ENCODE results near the gene GALNT11. TPM values are rescaled to one million over a fixed set of nuclear protein-coding genes. Genes with fewer than 3 reads are reported as not detected.
A peak's percentile ranks its signal among the peaks of the same experiment; 100 is the strongest.
"Not testable (repeated sequence)": the region's sequence is repeated elsewhere in the genome, so short reads cannot be mapped to it uniquely, and the experiment has no call there.

Gene GALNT11
- total and polyA plus RNA-seq, 4 experiments from 2014 or later: 19.1 to 36.5 (median 29.5) TPM

GRCh38 chr7:152074673-152075072, 49.2 kb downstream of the GALNT11 start:
- Mint-ChIP-seq H3K27ac (peak overlapping the region in 1 of 7 donors; percentile 10), H3K4me3 (no peak overlapping the region), H3K27me3 (no peaks in the 10 kb centered on the region), H3K9me3 (peaks cover 0 to 7% (median 3%) of the 10 kb centered on the region in 8 donors), H3K36me3 (peaks cover 0 to 12% of the 10 kb centered on the region in 2 donors), H3K4me1 (peaks cover 24 to 50% (median 35%) of the 10 kb centered on the region in 4 donors)
- Histone ChIP-seq H3K36me3 (ENCODE audit: insufficient read depth, low read length) (no peaks in the 10 kb centered on the region), H3K4me3 (ENCODE audit: low read length in 2 of 2) (no peak overlapping the region), H3K27ac (ENCODE audit: low read depth, low read length) (no peak overlapping the region), H3K27me3 (ENCODE audit: insufficient read depth, low read length) (no peaks in the 10 kb centered on the region), H3K9me3 (ENCODE audit: control insufficient read depth in 1 of 2, low read length in 2 of 2) (no peaks in the 10 kb centered on the region), H3K4me1 (ENCODE audit: insufficient read depth, low read length) (peaks cover 16% of the 10 kb centered on the region)
- ChIA-PET POLR2A (ENCODE audit: partially characterized antibody) (no interaction called here), CTCF (ENCODE audit: partially characterized antibody) (no interaction called here)
- intact Hi-C loops (cut with micrococcal nuclease): no loop called here
- DNase-seq: no peak

GRCh38 chr7:152075379-152075778, 49.9 kb downstream of the GALNT11 start:
- intact Hi-C loops (cut with micrococcal nuclease); H3K36me3 ChIP-seq (ENCODE audit: insufficient read depth, low read length); H3K9me3 ChIP-seq (ENCODE audit: control insufficient read depth in 1 of 2, low read length in 2 of 2); CTCF ChIA-PET (ENCODE audit: partially characterized antibody); DNase-seq; H3K4me3 Mint-ChIP-seq; H3K27ac ChIP-seq (ENCODE audit: low read depth, low read length); H3K27me3 Mint-ChIP-seq; H3K4me3 ChIP-seq (ENCODE audit: low read length in 2 of 2); POLR2A ChIA-PET (ENCODE audit: partially characterized antibody); H3K27ac Mint-ChIP-seq; H3K27me3 ChIP-seq (ENCODE audit: insufficient read depth, low read length); H3K9me3 Mint-ChIP-seq; H3K36me3 Mint-ChIP-seq: not testable (repeated sequence)
- peaks cover 16% of the 10 kb centered on the region for H3K4me1 ChIP-seq (ENCODE audit: insufficient read depth, low read length)
- H3K4me1 Mint-ChIP-seq: peaks cover 25 to 50% (median 35%) of the 10 kb centered on the region in 4 donors

GRCh38 chr7:152076324-152076821, 50.9 kb downstream of the GALNT11 start:
- H3K4me3 Mint-ChIP-seq: no peak overlapping the region
- DNase-seq: peak in 2 of 5 donors; percentile 2 to 9
- peaks cover 25 to 50% (median 35%) of the 10 kb centered on the region in 4 donors for H3K4me1 Mint-ChIP-seq
- peaks cover 3% of the 10 kb centered on the region in 2 donors for H3K36me3 Mint-ChIP-seq
- POLR2A ChIA-PET (ENCODE audit: partially characterized antibody): no interaction called here
- Histone ChIP-seq H3K4me3 (ENCODE audit: low read length in 2 of 2) (no peak overlapping the region), H3K36me3 (ENCODE audit: insufficient read depth, low read length) (no peaks in the 10 kb centered on the region), H3K4me1 (ENCODE audit: insufficient read depth, low read length) (peaks cover 16% of the 10 kb centered on the region), H3K27ac (ENCODE audit: low read depth, low read length) (no peak overlapping the region), H3K9me3 (ENCODE audit: control insufficient read depth in 1 of 2, low read length in 2 of 2) (no peaks in the 10 kb centered on the region), H3K27me3 (ENCODE audit: insufficient read depth, low read length) (no peaks in the 10 kb centered on the region)
- H3K27ac Mint-ChIP-seq: peak overlapping the region in 1 of 7 donors; percentile 60
- CTCF ChIA-PET (ENCODE audit: partially characterized antibody): interaction anchor here (1.5 kb wide), 1 partner anchor 69 kb away, joined by 3 read pairs; no protein-coding TSS in a partner anchor
- intact Hi-C loops (cut with micrococcal nuclease): no loop called here
- H3K9me3 Mint-ChIP-seq: peaks cover 0 to 2% (median 0%) of the 10 kb centered on the region in 8 donors
- no peaks in the 10 kb centered on the region for H3K27me3 Mint-ChIP-seq

GRCh38 chr7:152076940-152077933, 51.8 kb downstream of the GALNT11 start:
- Mint-ChIP-seq H3K9me3 (peaks cover 0 to 4% (median 0%) of the 10 kb centered on the region in 8 donors), H3K36me3 (peaks cover 3 to 9% of the 10 kb centered on the region in 2 donors), H3K27me3 (no peaks in the 10 kb centered on the region), H3K4me1 (peaks cover 25 to 50% (median 35%) of the 10 kb centered on the region in 4 donors), H3K27ac (no peak overlapping the region), H3K4me3 (no peak overlapping the region)
- Histone ChIP-seq H3K27ac (ENCODE audit: low read depth, low read length) (no peak overlapping the region), H3K4me3 (ENCODE audit: low read length in 2 of 2) (no peak overlapping the region), H3K36me3 (ENCODE audit: insufficient read depth, low read length) (no peaks in the 10 kb centered on the region), H3K4me1 (ENCODE audit: insufficient read depth, low read length) (peaks cover 16% of the 10 kb centered on the region), H3K27me3 (ENCODE audit: insufficient read depth, low read length) (no peaks in the 10 kb centered on the region), H3K9me3 (ENCODE audit: control insufficient read depth in 1 of 2, low read length in 2 of 2) (no peaks in the 10 kb centered on the region)
- intact Hi-C loops (cut with micrococcal nuclease): no loop called here
- no peak for DNase-seq
- POLR2A ChIA-PET (ENCODE audit: partially characterized antibody): no interaction called here
- CTCF ChIA-PET (ENCODE audit: partially characterized antibody): interaction anchor here (1.5 kb wide), 1 partner anchor 68 kb away, joined by 3 read pairs; no protein-coding TSS in a partner anchor

GRCh38 chr7:152078025-152078424, 52.6 kb downstream of the GALNT11 start:
- peak overlapping the region in 1 of 7 donors; percentile 52 for H3K27ac Mint-ChIP-seq
- peaks cover 25 to 50% (median 33%) of the 10 kb centered on the region in 4 donors for H3K4me1 Mint-ChIP-seq
- no peaks in the 10 kb centered on the region for H3K27me3 Mint-ChIP-seq

GRCh38 chr7:152078786-152079185, 53.3 kb downstream of the GALNT11 start:
- Histone ChIP-seq H3K9me3 (ENCODE audit: control insufficient read depth in 1 of 2, low read length in 2 of 2) (no peaks in the 10 kb centered on the region), H3K4me3 (ENCODE audit: low read length in 2 of 2) (no peak overlapping the region), H3K27ac (ENCODE audit: low read depth, low read length) (no peak overlapping the region), H3K27me3 (ENCODE audit: insufficient read depth, low read length) (no peaks in the 10 kb centered on the region), H3K4me1 (ENCODE audit: insufficient read depth, low read length) (peaks cover 16% of the 10 kb centered on the region), H3K36me3 (ENCODE audit: insufficient read depth, low read length) (no peaks in the 10 kb centered on the region)
- Mint-ChIP-seq H3K4me1 (peaks cover 19 to 43% (median 31%) of the 10 kb centered on the region in 4 donors), H3K36me3 (peaks cover 4 to 11% of the 10 kb centered on the region in 2 donors), H3K9me3 (peaks cover 0 to 4% (median 0%) of the 10 kb centered on the region in 8 donors), H3K27me3 (no peaks in the 10 kb centered on the region), H3K4me3 (no peak overlapping the region), H3K27ac (no peak overlapping the region)
- intact Hi-C loops (cut with micrococcal nuclease): no loop called here
- CTCF ChIA-PET (ENCODE audit: partially characterized antibody): interaction anchor here (1.2 kb wide), 1 partner anchor 25 kb away, joined by 3 read pairs; no protein-coding TSS in a partner anchor
- no peak for DNase-seq
- POLR2A ChIA-PET (ENCODE audit: partially characterized antibody): no interaction called here

More at GRCh38 chr7:152078025-152078424, 52.6 kb downstream of the GALNT11 start:
- no peaks in the 10 kb centered on the region for H3K9me3 ChIP-seq (ENCODE audit: control insufficient read depth in 1 of 2, low read length in 2 of 2)
- no peak for DNase-seq
- H3K27me3 ChIP-seq (ENCODE audit: insufficient read depth, low read length): no peaks in the 10 kb centered on the region
- ChIA-PET POLR2A (ENCODE audit: partially characterized antibody) (no interaction called here), CTCF (ENCODE audit: partially characterized antibody) (no interaction called here)
- no peaks in the 10 kb centered on the region for H3K36me3 ChIP-seq (ENCODE audit: insufficient read depth, low read length)
- H3K27ac ChIP-seq (ENCODE audit: low read depth, low read length): no peak overlapping the region
- no peak overlapping the region for H3K4me3 ChIP-seq (ENCODE audit: low read length in 2 of 2)
- H3K9me3 Mint-ChIP-seq: peaks cover 0 to 4% (median 0%) of the 10 kb centered on the region in 8 donors
- peaks cover 3 to 9% of the 10 kb centered on the region in 2 donors for H3K36me3 Mint-ChIP-seq
- intact Hi-C loops (cut with micrococcal nuclease): no loop called here
- H3K4me3 Mint-ChIP-seq: peak overlapping the region in 1 of 8 donors; percentile 7
- peaks cover 16% of the 10 kb centered on the region for H3K4me1 ChIP-seq (ENCODE audit: insufficient read depth, low read length)

- no peak overlapping the region for H3K4me3 Mint-ChIP-seq
- ChIA-PET CTCF (ENCODE audit: partially characterized antibody) (interaction anchor here (1.3 kb wide), 1 partner anchor 9 kb away, joined by 3 read pairs; no protein-coding TSS in a partner anchor), POLR2A (ENCODE audit: partially characterized antibody) (no interaction called here)
- H3K9me3 Mint-ChIP-seq: peaks cover 0 to 4% (median 0%) of the 10 kb centered on the region in 8 donors
- no peak for DNase-seq
- H3K36me3 Mint-ChIP-seq: peaks cover 12 to 25% of the 10 kb centered on the region in 2 donors
- no peaks in the 10 kb centered on the region for H3K27me3 ChIP-seq (ENCODE audit: insufficient read depth, low read length)
- peaks cover 16 to 37% (median 29%) of the 10 kb centered on the region in 4 donors for H3K4me1 Mint-ChIP-seq
- H3K27me3 Mint-ChIP-seq: no peaks in the 10 kb centered on the region
- no peak overlapping the region for H3K27ac ChIP-seq (ENCODE audit: low read depth, low read length)
- H3K9me3 ChIP-seq (ENCODE audit: control insufficient read depth in 1 of 2, low read length in 2 of 2): no peaks in the 10 kb centered on the region
- intact Hi-C loops (cut with micrococcal nuclease): no loop called here
- no peak overlapping the region for H3K4me3 ChIP-seq (ENCODE audit: low read length in 2 of 2)
- no peaks in the 10 kb centered on the region for H3K36me3 ChIP-seq (ENCODE audit: insufficient read depth, low read length)
- H3K27ac Mint-ChIP-seq: no peak overlapping the region
- peaks cover 16% of the 10 kb centered on the region for H3K4me1 ChIP-seq (ENCODE audit: insufficient read depth, low read length)
These were observed 55.6 kb downstream of the GALNT11 start for GRCh38 chr7:152081088-152081487.
